Muscle of back (tissue), 11 donors: Measurements from ENCODE around the gene RAB11FIP4. TPM values are rescaled to one million over a fixed set of nuclear protein-coding genes. Genes with fewer than 3 reads are reported as not detected.

ENCODE experiments used
- DNase-seq, 3 donors: peaks; one replicate each; pipeline versions ENCODE4 v3.0.0 to v3.0.0-alpha.2; 2013
- polyA plus RNA-seq, 10 donors: library from polyadenylated mRNA; unstranded; fragments of 120-200 nt; gene quantifications; one replicate each; pipeline ENCODE4 v1.2.1, GENCODE V29; 2013; ENCODE audit not compliant: insufficient read length in 10 of 10

Gene RAB11FIP4
- polyA plus RNA-seq, 10 donors: 0.39 to 1.7 (median 0.85) TPM

DNA sequence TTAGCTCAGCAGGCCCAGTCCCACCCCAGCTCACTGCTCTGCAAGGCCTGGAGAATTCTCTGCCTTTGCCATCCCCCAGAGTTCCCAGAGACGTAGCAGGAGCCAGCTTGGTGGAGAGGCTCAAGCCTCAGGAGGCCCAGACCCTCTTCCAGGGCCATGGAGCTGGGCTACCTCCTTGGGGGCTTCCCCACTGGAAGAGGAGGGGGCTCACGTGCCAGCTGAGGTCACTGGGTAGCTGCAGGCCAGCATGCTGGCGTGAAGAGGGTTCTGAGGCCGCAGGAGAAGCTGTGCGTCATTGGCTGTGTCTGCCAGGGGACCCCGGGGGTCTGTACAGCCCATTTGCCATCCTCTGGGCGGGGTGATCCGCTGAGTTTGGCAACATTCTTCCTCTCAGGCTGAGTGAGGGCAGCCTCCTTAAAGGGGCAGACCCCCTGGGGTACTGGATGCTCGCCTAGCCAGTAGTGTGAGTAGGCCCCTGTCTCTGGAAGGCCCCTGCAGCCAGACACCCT lies 131.6 kb downstream of the RAB11FIP4 start:
- DNase-seq: no peak

DNA sequence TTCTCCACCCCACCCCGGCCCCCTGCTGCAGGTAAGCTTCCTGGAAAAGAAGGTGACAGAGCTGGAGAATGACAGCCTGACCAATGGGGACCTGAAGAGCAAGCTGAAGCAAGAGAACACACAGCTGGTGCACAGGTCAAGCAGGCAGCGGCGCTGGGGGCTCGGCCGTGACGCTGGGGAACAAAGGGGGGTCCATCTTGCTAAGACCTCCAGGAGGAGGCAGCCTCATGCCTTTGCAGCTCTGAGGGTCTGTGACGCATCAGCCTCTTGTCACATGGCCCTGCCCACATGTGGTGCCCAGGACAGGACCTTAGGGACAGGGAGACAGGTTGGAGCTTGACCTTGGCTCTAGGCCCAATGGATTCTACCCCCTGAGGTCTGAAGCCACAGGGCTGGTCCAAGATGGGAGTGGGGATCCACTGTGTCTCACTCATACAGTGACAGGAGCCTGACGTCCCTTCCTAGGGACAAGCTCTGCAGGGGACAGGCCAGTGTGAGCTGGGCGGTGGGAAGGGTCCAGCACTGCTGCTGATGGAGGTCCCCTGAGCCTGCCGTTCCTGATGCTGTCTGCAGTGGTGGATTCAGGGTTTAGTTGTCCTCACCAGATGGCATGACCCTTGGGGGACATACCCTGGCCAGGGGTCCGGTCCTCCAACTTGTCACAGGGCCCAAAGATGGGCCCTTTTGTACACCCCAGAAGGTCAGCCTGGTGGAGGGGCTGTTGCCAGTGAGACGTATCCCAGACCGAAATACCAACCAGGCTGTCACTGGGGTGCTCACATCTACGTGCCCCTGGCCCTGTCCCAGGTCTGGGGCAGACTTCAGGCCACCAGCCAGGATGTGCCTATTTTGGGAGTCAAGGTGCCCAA lies 132.6 kb downstream of the RAB11FIP4 start:
- DNase-seq: no peak

DNA sequence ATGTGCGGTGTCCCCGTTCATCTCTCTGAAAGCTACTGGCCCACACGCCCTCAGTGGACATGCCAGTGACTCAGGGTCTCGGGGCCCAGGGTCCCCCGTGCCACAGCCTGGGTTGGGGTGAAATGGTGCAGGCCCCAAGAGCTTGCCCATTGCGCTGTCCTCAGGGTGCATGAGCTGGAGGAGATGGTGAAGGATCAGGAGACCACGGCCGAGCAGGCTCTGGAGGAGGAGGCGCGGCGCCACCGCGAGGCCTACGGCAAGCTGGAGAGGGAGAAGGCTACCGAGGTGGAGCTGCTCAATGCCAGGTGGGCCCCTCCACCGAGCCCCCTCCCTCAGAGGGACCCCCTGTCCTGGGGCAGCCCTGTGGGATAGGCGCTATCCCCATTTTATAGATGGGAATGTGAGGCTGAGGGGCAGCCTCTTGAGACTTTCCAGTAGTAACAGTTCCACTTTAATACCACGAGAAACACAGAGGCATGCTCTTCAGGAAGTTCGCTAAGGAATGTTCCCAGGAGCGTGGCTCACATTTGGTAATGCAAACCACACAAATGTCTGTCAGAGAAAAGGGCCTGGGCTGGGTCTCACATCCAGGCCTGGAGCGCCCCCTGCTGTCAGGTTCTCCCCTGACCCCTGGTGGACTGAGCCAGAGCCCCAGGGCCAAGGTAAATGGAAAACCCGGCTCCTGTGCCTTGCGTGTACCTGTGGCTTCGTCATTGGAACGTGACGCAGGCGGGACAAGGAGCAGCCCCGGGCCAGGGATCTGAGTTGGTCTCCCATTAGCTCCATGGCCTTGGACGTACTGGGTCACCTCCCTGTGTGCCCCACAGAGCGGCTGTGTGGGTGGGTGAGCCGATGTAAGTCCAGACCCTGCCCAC lies 133.7 kb downstream of the RAB11FIP4 start:
- DNase-seq: peak; percentile 70 to 77 (median 73)

DNA sequence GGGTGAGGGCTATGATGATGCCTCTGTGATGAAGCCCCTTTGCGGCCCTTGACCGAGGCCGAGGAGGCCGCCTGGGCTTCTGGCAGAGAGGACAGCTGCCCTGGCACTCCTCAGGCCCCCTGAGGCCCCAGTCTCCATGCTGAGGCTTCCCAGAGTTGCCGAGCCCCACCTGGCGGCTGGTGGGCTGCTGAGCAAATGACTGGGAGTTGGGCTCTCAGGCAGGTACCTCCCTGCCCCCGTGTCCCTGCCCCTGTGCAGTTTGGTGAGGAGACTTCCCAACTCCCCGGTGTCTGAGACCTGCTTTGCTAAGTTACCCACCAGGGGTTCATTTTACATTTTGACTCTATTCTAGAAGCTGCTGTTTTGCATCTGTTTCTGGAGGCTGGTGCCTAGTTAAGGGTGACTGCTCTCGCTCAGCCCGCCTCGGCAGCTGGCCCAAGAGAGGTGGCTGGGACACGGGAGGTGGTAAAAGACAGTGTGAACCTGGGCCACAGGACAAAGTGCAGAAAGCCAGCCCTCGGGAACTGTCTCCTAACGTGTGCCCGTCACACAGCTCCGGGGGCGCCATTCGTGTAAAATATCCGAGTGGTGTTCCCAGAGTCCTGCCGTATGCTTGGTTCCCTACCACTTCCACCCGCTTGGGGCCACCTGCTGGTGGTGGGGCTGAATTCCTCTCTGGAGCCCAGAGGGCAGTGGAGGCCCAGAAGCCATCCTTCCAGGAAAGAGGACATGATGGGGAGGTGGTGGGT lies 134.5 kb downstream of the RAB11FIP4 start:
- DNase-seq: no peak

DNA sequence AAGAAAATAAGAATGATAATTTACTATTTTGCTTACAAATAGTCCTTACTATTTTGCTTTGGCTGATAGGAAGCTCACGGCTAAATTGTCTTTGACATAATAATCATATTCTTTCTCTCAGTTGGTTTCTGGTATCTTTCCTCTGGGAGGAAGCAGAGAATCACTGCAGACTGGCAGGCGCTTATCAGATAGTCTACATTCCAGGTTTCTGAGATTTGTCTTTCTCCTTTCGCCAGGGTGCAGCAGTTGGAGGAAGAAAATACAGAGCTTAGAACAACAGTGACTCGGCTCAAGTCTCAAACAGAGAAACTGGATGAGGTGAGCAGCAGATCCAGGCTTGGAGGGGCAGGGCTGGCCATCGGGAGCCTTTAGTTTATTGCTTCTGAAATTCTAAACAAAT lies 136.1 kb downstream of the RAB11FIP4 start:
- no peak for DNase-seq

DNA sequence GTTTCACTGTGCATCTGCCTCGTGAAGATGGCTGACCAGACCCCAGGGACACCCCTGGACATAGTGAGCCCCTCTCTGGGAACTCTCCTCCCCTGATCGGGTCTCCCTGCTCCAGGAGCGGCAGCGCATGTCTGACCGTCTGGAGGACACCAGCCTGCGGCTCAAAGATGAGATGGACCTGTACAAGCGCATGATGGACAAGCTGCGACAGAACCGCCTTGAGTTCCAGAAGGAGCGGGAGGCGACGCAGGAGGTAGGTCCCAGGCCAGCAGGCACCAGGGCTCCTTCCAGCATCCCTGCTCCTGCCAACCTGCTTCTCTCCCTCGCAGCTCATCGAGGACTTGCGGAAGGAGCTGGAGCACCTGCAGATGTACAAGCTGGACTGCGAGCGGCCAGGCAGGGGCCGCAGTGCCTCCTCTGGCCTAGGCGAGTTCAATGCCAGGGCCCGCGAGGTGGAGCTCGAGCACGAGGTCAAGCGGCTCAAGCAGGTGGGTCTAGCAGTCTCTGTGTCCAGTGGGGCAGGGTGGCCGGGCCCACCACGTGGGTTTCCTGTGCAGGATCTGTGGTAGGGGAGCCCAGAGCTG lies 136.9 kb downstream of the RAB11FIP4 start:
- DNase-seq: no peak

DNA sequence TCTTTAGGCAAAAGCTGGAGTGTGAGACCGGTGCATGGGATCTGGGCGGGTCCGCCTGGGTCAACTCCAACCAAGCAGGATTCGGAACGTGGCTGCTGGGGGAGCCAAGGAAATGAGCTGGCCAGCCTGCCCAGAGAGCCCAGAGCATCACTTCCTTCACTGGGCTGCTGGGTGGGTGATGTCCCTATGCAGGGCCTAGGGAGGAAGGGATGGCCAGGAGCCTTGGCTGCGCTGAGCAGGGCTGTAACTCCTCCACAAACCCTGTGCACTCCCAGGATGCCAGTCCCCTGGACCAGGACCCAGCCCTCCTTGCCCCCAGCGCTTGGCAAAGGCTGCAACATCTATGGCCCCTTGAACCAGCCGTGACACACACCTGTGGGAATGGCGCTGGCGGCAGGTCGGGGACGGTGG lies 138.4 kb downstream of the RAB11FIP4 start:
- no peak for DNase-seq

DNA sequence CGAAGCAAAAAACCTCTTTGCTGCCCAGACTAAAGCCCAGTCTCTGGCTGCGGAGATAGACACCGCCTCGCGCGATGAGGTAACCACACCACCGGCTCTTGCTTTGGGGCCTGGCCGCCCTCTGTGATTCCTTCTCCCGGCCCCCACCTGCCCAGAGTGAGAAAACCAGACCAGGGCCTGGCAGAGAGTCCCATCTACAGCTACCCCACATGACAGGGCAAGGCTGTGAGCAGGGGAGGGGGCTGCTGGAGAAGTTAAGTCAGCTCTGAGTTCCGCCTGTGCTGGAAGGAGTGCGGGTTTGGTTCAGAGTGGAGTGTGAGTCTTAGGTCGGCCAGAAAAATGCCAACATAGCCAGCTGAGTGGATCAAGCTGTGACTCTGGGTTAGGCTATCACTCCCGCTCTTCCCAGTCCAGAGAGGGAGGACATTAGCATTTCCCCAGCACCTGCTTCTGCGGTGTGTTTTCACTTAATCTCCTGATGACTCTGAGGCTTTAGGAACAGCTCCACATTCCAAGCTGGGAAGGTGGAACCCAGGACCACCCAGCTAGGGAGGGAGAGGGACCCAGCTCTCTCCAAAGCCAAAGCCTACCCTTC lies 139.0 kb downstream of the RAB11FIP4 start:
- no peak for DNase-seq

DNA sequence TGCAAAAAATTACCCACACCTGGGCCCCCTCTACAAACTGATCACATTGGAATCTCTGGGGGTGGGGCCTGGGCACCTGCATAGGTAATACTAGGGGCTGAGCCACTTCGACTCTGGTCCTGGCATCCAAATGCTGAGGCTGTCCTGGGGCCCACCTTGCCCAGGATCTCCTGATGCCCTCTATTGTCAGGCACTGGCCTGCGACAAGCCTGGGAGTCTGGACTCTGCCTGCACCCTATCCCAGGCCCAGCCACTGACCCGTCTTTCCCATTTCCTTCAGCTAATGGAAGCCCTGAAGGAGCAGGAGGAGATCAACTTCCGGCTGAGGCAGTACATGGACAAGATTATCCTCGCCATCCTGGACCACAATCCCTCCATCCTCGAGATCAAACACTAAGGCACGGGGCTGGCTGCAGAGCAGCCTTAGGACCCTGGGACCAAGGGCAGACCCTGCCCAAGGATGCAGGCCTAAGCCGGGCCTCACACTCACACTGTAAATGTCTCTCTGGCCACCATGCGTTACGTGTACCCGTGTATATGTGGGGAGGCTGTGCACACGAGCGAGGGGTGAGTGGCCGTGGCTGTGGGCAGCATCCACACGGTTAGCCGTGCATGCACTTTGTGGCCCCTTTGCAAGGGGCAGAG lies 140.0 kb downstream of the RAB11FIP4 start:
- no peak for DNase-seq

DNA sequence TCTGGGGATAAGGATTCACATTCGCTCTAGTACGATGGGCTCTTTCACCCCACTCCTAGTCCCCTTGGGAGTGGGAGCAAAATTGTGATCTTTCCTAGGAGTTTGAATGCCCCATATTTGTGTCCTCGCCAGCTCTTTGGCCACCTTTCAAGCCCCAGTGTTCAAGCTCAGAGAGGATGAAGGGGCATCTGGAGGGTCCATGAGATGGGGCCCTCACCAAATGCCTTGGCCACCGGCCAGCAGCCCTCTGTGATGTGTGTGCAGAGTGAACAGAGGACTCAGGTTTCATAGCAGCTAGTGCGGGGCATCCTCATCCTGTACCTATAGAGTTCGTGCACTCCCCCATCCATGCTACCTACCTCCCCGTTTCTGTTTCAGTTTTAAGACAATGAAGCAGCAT lies 140.6 kb downstream of the RAB11FIP4 start:
- DNase-seq: no peak

DNA sequence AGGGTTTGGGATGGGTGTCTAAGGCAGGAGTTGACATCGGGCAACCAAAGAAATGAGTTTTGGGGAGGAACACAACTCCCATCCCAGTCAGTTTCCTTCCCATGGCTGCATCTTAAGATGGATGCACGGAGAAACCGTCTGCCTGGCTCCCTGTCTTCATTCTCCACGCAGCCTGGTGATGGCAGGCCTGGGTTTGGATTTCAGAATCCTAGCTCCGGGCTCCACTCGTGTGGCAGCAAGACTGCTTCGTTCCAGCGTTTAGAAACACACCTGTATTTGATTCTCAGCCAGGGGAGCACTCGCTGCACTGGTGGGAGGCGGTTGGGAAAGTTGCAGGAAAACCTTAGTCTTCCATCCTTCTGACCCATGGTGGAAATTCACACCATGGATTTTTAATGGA lies 141.1 kb downstream of the RAB11FIP4 start:
- DNase-seq: no peak

DNA sequence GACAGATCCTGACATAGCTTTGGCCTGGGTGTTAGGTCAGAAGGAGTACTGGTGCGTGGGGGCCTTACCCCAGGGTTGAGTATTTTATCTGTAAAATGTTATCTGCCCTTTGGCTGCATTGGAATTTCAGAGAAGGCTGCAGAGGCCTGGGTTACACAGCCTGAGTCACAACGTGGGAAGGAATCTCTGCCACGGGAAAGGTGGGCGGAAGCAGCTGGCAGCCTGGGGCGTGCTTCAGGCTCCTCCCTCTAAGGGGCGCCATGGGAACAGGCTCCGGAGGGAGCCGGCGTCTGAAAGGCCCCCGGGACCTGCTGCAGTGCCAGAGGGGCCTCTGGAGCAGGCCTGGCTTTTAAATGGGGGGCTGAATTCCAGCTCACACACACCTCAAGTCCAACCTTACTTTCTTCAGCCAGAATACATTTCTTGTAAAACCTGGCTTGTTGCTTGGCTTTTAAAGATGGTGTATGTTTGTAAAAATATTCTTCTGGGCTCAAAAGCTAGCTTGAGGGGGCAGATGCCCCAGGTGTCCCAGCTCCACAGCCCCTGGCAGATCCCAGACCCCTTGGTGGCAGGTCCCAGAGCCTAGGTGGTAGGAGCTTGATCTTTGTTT lies 142.2 kb downstream of the RAB11FIP4 start:
- DNase-seq: peak in 1 of 3 donors; percentile 7

DNA sequence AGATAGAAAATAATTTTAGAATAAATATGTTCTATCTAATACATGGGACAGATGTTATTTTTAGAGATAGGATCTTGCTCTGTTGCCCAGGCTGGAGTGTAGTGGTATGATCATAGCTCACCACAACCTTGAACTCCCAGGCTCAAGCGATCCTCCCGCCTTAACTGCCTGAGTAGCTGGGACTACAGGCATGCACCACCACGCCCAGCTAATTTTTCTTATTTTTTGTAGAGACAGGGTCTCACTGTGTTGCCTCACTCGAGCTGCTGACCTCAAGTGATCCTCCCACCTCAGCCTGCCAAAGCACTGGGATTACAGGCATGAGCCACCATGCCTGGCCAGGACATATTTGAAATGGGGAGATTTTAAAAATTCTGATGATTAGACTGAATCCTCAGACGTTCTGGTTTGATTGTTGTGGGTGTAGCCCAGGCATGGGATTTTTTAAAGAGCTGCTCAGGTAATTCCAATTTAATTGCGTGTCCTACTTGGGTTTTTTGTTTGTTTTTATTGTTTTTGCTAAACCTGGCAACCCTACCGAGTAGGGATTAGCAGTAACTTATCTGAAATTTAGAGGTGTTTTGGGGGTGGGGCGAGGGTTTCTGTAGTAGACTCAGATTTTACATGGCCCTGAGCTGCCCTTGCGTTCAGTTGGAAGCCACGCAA lies 142.9 kb downstream of the RAB11FIP4 start:
- DNase-seq: no peak

DNA sequence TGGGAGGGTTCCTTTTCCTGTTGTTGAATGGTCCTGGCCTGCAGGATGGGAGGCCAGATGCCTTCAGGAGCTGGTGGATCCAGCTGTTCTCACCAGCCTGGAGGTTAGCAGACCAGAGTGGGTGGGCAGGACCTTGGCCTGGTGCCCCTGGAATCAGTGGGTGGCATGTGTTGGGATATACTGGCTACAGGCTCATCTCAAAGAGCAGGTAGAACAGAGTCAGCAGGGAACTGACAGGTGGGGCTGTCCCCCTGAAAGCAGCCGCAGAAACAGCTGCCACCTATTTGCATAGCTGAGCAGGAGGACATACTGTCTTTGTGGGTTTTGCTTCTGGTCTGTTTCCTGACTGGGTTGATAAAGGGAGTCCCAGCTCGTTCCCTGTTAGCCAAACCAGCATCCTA lies 144.1 kb downstream of the RAB11FIP4 start:
- DNase-seq: no peak

DNA sequence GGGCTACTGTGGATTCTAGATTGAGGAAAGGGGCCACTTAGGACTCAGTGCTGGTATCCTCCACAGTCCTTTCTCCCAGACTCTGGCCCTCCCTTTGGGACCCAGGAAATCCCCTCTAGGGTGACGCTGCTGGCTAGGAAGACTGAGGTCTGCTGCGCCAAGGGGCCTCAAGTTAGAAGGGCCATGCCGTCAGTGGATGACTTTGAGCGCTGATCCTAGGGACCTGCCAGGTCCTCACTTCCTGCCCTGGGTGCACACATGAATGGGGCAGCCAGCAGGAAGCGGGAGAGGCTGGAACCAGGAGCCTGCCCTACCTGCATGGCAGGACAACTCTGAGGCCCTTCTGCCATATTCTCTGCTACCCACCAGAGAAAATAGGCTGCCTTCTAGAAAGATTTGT lies 145.0 kb downstream of the RAB11FIP4 start:
- DNase-seq: no peak

DNA sequence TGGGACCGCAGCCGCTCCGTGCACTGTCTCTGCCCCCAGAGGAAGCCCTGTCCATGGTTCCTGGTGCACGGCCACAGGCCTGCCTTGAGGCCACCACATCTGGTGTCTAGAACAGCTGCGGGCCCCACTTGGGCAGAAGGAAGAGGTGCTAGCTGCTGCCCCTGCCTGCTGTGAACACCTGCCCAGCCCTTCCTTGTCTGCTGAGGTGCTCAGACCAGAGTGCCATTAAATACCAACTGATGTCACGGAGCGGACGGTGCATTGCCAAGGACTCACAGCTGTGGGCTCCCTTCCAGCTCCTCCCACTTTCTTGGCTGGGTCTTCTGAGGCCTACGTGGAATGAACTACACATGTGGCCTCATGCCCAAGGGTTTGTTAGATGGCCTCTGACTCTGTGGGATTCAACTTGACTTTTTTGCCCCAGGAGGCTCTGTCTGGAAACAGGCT lies 146.1 kb downstream of the RAB11FIP4 start:
- DNase-seq: peak in 1 of 3 donors; percentile 29

DNA sequence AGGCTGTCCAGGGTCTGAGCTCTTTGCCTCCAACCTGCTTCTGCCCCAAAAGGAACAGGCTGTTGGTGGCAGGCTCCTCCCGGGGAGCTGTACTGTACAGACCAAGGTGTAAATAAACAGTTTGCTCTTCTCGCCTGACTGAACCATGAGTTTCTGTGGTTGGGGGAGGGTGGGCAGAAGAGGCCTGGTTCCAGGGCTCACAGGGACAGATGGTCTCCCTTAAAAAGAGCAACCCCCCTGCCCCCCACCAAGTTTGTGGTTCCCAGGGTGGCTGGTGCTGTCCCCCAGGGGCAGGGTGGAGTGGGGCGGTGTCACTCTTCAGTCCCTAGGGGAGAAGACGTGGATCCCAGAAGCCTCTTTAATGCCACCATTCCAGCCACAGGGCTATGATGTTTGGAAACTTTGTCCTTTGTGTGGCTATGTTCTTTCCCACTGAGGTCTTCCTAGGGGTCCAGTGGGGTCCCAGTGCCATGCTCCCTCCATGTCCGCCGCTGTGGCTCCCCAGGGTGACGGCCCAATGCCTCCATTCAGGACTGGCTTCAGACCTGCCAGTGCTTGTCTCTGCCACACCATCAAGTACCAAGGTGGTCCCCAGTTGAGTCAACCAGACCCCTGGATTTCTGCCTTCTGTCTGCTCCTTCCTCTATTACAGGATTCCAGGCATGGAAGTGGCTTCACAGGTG lies 146.7 kb downstream of the RAB11FIP4 start:
- no peak for DNase-seq

DNA sequence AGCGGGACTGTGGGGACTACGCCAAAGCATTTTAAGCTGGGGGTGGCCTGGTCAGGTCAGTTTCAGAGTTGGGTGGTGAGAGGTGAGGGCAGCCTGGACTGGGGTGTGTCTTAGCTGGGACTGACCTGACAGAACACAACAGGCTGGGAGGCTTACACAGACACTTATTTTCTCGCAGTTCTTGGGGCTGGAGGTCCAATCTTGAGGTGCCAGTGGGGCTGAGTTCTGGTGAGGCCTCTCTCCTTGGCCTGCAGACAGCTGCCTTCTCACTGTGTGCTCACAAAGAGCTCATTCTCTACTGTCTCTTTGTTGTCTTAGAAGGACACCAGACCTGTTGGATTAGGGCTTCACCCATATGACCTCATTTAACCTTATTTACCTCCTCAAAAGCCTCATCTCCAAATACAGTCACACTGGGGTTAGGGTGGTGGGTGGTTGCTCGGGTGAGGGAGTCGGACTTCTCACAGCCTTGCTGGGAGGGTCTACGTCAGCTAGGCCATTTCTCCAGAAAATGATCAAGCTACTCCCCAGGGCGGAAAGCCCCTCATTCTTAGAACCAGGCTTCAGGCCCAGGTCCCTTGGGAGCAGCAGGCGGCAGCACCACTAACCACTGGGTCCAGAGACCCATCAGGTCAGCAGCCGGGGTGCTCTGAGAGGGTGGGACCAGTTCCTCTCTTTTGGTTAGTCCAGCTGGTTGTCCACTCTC lies 149.3 kb downstream of the RAB11FIP4 start:
- no peak for DNase-seq
